T-cell (primary cell): ENCODE data around the gene PPP3R2. TPM values are rescaled to one million over a fixed set of nuclear protein-coding genes. Genes with fewer than 3 reads are reported as not detected.

Experiments
- ATAC-seq, 4 experiments: fragments of 200-7000 bp in 3 of 4; fragments of 150-1000 bp in 1 of 4; cut with Tn5 transposase; replicated peaks in 1 of 4; 1 replicate in 3 of 4; 2 replicates in 1 of 4; pipeline ENCODE4 v1.10.0; 2021; ENCODE audit warnings: moderate library complexity in 3 of 4, mild to moderate bottlenecking in 2 of 4, moderate number of reproducible peaks in 1 of 4
- CTCF ChIA-PET, 2 donors: fragments of 300-600 bp; sonication (Branson Sonifier 250); formaldehyde crosslinking; loops; one replicate each; lab custom pipeline; 2022; ENCODE audit warnings: antibody characterized with exemption in 2 of 2; lab: Charles Lee
- POLR2A ChIA-PET, 2 donors: fragments of 300-600 bp; sonication (Branson Sonifier 250); formaldehyde crosslinking; loops; one replicate each; lab custom pipeline; 2022; ENCODE audit warnings: antibody characterized with exemption in 2 of 2; lab: Charles Lee
- DNase-seq, 35 experiments: peaks; one replicate each; pipeline versions ENCODE4 v3.0.0 to v3.0.0-alpha.2; 2013 to 2023
- H3K27ac ChIP-seq: one replicate; pipeline ENCODE4 v1.5.1; 2013; ENCODE audit warnings: low read length
- H3K27me3 ChIP-seq, 2 experiments: replicated peaks in 1 of 2; 1 replicate in 1 of 2; 2 replicates in 1 of 2; pipeline versions ENCODE4 v1.6.1 to v1.7.0; 2013; ENCODE audit warnings: low read length in 1 of 2, mixed read lengths in 1 of 2; ENCODE audit not compliant: control insufficient read depth in 2 of 2, insufficient read depth in 2 of 2; ENCODE audit errors: extremely low read depth in 1 of 2
- H3K36me3 ChIP-seq, 2 donors: 1 replicate in 1 of 2; 2 replicates in 1 of 2; pipeline versions ENCODE4 v1.6.1 to v1.7.0; 2013; ENCODE audit warnings: low read length in 1 of 2; ENCODE audit not compliant: control insufficient read depth in 2 of 2, insufficient read depth in 1 of 2; ENCODE audit errors: extremely low read depth in 1 of 2
- H3K4me1 ChIP-seq, 2 experiments: 1 replicate in 1 of 2; 2 replicates in 1 of 2; pipeline versions ENCODE4 v1.6.1 to v1.7.0; 2013; ENCODE audit warnings: low read length in 2 of 2, mixed read lengths in 1 of 2; ENCODE audit not compliant: insufficient read depth in 2 of 2, control insufficient read depth in 1 of 2; ENCODE audit errors: extremely low read depth in 1 of 2
- H3K4me3 ChIP-seq, 2 donors: 1 replicate in 1 of 2; 2 replicates in 1 of 2; pipeline versions ENCODE4 v1.5.1 to v1.7.0; 2013; ENCODE audit warnings: mild to moderate bottlenecking in 2 of 2, low read length in 1 of 2, moderate library complexity in 1 of 2; ENCODE audit not compliant: control insufficient read depth in 1 of 2; ENCODE audit errors: extremely low read depth in 1 of 2
- H3K9me3 ChIP-seq: 2 replicates; pipeline ENCODE4 v1.7.0; 2013
- H3K27ac Mint-ChIP-seq, 2 donors: one replicate each; pipeline ENCODE4 v1.8.0; 2020 to 2021; ENCODE audit warnings: mild to moderate bottlenecking in 2 of 2, mixed read lengths in 2 of 2
- H3K27me3 Mint-ChIP-seq, 2 donors: one replicate each; pipeline ENCODE4 v1.8.0; 2021 to 2022; ENCODE audit warnings: mixed read lengths in 2 of 2
- H3K36me3 Mint-ChIP-seq: one replicate; pipeline ENCODE4 v1.8.0; 2021; ENCODE audit warnings: mixed read lengths
- H3K4me1 Mint-ChIP-seq, 3 donors: one replicate each; pipeline ENCODE4 v1.8.0; 2020 to 2022; ENCODE audit warnings: mixed read lengths in 3 of 3, mild to moderate bottlenecking in 1 of 3
- H3K4me3 Mint-ChIP-seq, 3 donors: one replicate each; pipeline ENCODE4 v1.8.0; 2020 to 2022; ENCODE audit warnings: mild to moderate bottlenecking in 3 of 3, mixed read lengths in 3 of 3, moderate library complexity in 3 of 3
- H3K9me3 Mint-ChIP-seq, 3 donors: one replicate each; pipeline ENCODE4 v1.8.0; 2020 to 2022; ENCODE audit warnings: mixed read lengths in 3 of 3
- WGBS: methylation state at CpG from one replicate; pipeline ENCODE4 v1.1.5; 2013; ENCODE audit warnings: missing lambda C conversion rate; ENCODE audit not compliant: insufficient coverage; 5-methylcytosine and 5-hydroxymethylcytosine counted together
- total RNA-seq, 35 experiments: library from RNA in 6 of 35; stranded (reverse) in 6 of 35; fragments of 120-200 nt in 1 of 35; gene quantifications; one replicate each; pipeline versions ENCODE4 v1.2.1 to v1.2.4 and lab custom pipeline; 2013 to 2026

The PPP3R2 gene
- total RNA-seq, 5 donors from 2014 or later (not counting 1 experiment from before 2014, with no cell fraction given): not detected

DNA sequence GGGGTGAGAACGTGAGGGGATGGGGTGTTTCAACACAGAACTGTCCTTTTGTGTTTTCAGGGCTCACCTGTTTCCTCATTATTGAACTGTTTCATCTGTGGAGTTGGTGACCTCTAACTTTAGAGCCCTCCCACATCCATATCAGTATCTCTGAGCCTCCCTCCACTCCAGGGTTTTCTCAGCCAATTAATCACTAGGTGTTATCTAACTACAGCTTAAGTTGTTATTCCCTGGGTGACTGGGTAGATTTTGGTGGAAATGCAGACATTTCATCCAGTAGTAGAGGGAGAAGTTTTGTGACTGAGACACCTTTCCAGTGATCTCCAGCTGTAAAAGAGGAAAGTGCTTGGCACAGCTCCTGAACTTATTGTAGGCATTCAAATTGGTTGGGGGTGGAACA, 23.7 kb downstream of the PPP3R2 start:
- Histone ChIP-seq H3K4me1 (peaks cover 51 to 57% of the 10 kb centered on the region in 2 experiments), H3K4me3 (no peak overlapping the region), H3K27ac (peak overlapping the region; percentile 39), H3K36me3 (peaks cover 0 to 5% of the 10 kb centered on the region in 2 donors), H3K9me3 (no peaks in the 10 kb centered on the region), H3K27me3 (no peaks in the 10 kb centered on the region)
- peaks cover 80 to 90% (median 85%) of the 10 kb centered on the region in 3 donors for H3K4me1 Mint-ChIP-seq
- DNase-seq: no peak
- CTCF ChIA-PET: interaction anchor here (1.3 to 1.7 kb wide), 2 partner anchors 31 to 39 kb away, joined by 3 to 6 read pairs; no protein-coding TSS in a partner anchor
- ATAC-seq: no peak
- no CpG with 5 or more reads among the region's 1 CpG for WGBS
- no peaks in the 10 kb centered on the region for H3K9me3 Mint-ChIP-seq
- peak overlapping the region; percentile 93 to 94 for H3K27ac Mint-ChIP-seq
- peaks cover 3% of the 10 kb centered on the region for H3K36me3 Mint-ChIP-seq
- no peaks in the 10 kb centered on the region for H3K27me3 Mint-ChIP-seq
- peak overlapping the region in 2 of 3 donors; percentile 25 to 73 for H3K4me3 Mint-ChIP-seq
- POLR2A ChIA-PET: interaction anchor here in 1 of 2 donors (0.5 kb wide), 1 partner anchor 44 kb away, joined by 4 read pairs; no protein-coding TSS in a partner anchor

DNA sequence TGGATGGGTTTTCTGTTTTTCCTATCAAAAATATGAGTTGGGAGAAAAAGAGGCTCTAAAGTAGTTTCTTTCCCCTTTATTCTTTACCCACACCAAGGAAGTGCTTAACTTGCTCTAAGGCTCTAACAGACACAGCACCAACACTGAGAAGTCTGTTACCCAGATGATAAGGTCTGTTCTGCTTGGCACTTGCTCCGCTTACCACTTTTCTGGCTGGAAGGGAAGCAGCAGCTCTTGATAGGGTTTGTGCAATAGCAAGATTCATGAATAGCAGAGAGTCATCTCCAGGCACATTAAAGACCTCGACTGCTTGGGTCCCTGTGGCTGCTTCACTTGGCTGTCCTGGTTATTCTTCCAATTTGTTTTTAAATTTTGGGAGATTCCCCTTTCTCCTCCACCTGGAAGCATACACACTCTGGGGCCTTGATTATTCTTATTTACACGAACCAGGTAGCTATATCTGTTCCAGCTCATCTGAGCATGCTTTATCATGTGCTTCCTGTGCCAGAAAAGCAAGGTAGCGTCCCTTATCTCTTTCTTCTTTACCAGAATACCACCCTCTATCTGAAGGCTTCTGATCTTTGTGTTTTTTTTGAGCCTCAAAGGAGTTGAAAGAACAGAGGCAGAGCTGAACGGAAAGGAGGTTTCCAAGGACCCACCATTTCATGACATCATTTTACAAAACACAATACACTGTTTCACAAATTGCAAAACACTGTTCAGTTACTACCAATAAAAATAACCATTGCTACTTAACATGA, 24.8 kb downstream of the PPP3R2 start:
- H3K4me3 Mint-ChIP-seq: peak overlapping the region; percentile 32 to 73 (median 40)
- ChIA-PET POLR2A (interaction anchor here (0.6 to 1.1 kb wide), 2 partner anchors 171 to 1748 kb away, joined by 3 to 6 read pairs; partner anchors contain the start of genes MRPL50 (in 1 of the 2), NR4A3 (in 1 of the 2) and ZNF189 (in 1 of the 2)), CTCF (interaction anchor here (0.7 to 1.7 kb wide), 5 partner anchors 8 to 72 kb away, joined by 3 to 6 read pairs (median 3); no protein-coding TSS in a partner anchor)
- DNase-seq (peak in 21 of 35 experiments; percentile 4 to 73 (median 28)), ATAC-seq (peak; percentile 86 to 94 (median 88))
- peaks cover 77 to 88% (median 78%) of the 10 kb centered on the region in 3 donors for H3K4me1 Mint-ChIP-seq
- 46% methylated on average over 2 of the region's 5 CpGs for WGBS
- H3K27me3 ChIP-seq: no peaks in the 10 kb centered on the region
- no peak overlapping the region for H3K4me3 ChIP-seq
- H3K27ac ChIP-seq: peak overlapping the region; percentile 39
- peak overlapping the region; percentile 93 to 94 for H3K27ac Mint-ChIP-seq
- peaks cover 0 to 11% of the 10 kb centered on the region in 2 donors for H3K36me3 ChIP-seq
- no peaks in the 10 kb centered on the region for H3K9me3 ChIP-seq
- H3K9me3 Mint-ChIP-seq: no peaks in the 10 kb centered on the region
- H3K36me3 Mint-ChIP-seq: peaks cover 10% of the 10 kb centered on the region
- H3K27me3 Mint-ChIP-seq: no peaks in the 10 kb centered on the region
- H3K4me1 ChIP-seq: peaks cover 51 to 57% of the 10 kb centered on the region in 2 experiments

DNA sequence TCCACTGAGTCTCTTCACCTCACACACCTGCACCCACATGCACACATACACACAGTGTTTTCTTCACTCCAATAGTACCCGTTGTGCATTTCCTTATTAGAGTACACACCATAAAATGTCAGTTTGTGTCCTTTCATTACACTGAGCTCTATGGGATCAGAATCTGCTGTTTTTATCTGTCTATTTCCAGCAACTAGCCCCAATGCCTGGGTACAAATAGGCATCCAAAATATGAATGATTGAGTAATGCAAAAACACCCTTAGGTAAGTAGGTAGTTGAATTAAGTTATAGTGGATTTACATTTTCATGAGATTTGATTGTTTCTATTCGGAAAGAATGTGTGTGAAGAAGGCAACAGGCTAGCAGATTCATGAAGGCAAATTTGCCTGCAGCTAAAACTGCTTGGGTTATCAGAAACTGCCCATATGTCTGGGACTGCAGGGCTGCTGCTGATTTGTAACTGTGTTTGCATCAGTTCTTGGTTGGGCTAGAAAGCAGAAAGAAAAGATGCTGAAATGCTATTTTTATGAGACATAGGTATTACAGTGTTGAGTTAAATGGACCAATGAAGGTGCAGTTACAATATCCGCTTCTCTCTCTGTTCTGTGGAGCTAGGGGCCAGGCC, 26.9 kb downstream of the PPP3R2 start:
- Histone ChIP-seq H3K27ac (no peak overlapping the region), H3K4me1 (peaks cover 37 to 43% of the 10 kb centered on the region in 2 experiments), H3K27me3 (no peaks in the 10 kb centered on the region), H3K36me3 (peaks cover 7 to 24% of the 10 kb centered on the region in 2 donors), H3K4me3 (no peak overlapping the region), H3K9me3 (no peaks in the 10 kb centered on the region)
- Mint-ChIP-seq H3K36me3 (peaks cover 24% of the 10 kb centered on the region), H3K27me3 (no peaks in the 10 kb centered on the region), H3K9me3 (no peaks in the 10 kb centered on the region), H3K27ac (peak overlapping the region; percentile 68 to 71), H3K4me3 (peak overlapping the region in 1 of 3 donors; percentile 26), H3K4me1 (peaks cover 56 to 67% (median 57%) of the 10 kb centered on the region in 3 donors)
- ATAC-seq: no peak
- CTCF ChIA-PET: interaction anchor here (0.8 to 1.0 kb wide), 6 partner anchors 9 to 35 kb away, joined by 4 to 5 read pairs (median 4); no protein-coding TSS in a partner anchor
- WGBS: 93% methylated on average over 3 of the region's 3 CpGs
- POLR2A ChIA-PET: interaction anchor here in 1 of 2 donors (0.7 kb wide), 1 partner anchor 14 kb away, joined by 3 read pairs; no protein-coding TSS in a partner anchor
- DNase-seq: no peak

DNA sequence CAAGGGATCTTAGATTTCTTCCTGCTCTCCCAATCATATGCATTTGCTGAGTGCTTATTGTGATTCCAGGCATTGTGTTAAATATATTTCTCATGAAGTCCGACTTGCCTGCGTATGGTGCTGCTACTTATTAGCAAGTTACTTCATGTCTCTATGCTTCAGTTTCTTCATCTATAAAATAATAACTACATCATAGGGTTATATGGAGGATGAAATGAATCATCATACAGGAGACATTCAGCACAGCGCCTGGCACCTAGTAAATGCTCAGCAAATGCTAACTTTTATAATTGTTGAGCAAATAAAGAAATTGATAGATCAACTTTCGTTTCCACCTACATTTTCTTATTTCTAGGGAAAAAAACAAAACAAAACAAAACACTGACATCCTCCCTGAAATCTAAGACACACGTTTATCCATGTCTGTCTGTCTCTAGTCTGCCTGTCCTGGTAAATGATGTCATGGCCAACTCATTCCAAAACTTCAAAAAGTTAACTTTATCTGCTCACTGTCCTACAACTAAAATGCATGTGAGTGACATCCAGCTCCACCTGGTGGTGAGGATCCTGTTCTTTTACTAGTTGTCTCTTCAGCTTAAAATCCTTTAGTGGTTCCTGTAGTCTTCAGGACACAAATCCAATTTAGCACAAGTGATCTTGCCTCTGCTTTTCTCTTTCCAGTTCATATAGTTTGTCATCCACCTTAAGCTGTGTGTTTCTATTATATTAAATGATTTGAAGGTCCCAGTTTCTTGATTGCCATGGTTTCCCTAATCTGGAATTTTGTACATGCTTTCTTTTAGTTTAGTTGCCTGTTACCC, 27.7 kb downstream of the PPP3R2 start:
- WGBS: 75% methylated on average over 2 of the region's 5 CpGs
- Histone ChIP-seq H3K4me3 (no peak overlapping the region), H3K27ac (no peak overlapping the region), H3K27me3 (no peaks in the 10 kb centered on the region), H3K4me1 (peaks cover 30 to 35% of the 10 kb centered on the region in 2 experiments), H3K36me3 (peaks cover 7 to 31% of the 10 kb centered on the region in 2 donors), H3K9me3 (no peaks in the 10 kb centered on the region)
- ATAC-seq: no peak
- Mint-ChIP-seq H3K4me3 (peak overlapping the region in 1 of 3 donors; percentile 26), H3K27me3 (no peaks in the 10 kb centered on the region), H3K9me3 (no peaks in the 10 kb centered on the region), H3K36me3 (peaks cover 31% of the 10 kb centered on the region), H3K27ac (peak overlapping the region; percentile 68 to 71), H3K4me1 (peaks cover 50 to 62% (median 55%) of the 10 kb centered on the region in 3 donors)
- DNase-seq: peak in 24 of 35 experiments; percentile 8 to 61 (median 28)
- ChIA-PET POLR2A (no interaction called here), CTCF (interaction anchor here (0.8 to 1.1 kb wide), 6 partner anchors 10 to 35 kb away, joined by 4 to 5 read pairs (median 4); no protein-coding TSS in a partner anchor)

DNA sequence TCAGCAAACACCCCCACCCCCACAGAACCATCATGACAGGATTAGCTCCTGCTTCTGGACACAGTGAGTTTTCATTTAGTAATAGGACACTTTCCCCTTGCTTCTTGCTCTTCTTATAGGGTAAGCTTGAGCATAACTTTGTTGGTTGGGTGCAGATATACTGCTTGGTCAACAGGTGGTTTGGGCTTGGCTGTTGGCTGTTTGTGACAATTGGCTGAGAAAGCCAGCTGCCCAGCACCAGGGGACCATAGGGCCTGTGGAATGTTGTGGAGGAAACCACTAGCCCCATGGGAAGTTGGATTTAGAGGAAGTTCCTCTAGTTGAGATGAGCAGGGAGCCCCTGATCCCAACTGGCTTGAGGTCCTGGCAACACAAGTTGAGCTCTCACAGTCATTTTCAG, 30.5 kb downstream of the PPP3R2 start:
- no peak for DNase-seq
- H3K9me3 ChIP-seq: no peaks in the 10 kb centered on the region
- ChIA-PET POLR2A (interaction anchor here in 1 of 2 donors (0.6 kb wide), 2 partner anchors 21 to 29 kb away, joined by 8 to 9 read pairs; no protein-coding TSS in a partner anchor), CTCF (interaction anchor here in 1 of 2 donors (1.1 kb wide), 1 partner anchor 9 kb away, joined by 5 read pairs; no protein-coding TSS in a partner anchor)
- H3K4me1 Mint-ChIP-seq: peaks cover 42 to 51% (median 46%) of the 10 kb centered on the region in 3 donors
- H3K4me1 ChIP-seq: peaks cover 6 to 7% of the 10 kb centered on the region in 2 experiments
- ATAC-seq: no peak
- H3K27ac Mint-ChIP-seq: no peak overlapping the region
- no peaks in the 10 kb centered on the region for H3K27me3 ChIP-seq
- no peak overlapping the region for H3K27ac ChIP-seq
- H3K36me3 ChIP-seq: peaks cover 7 to 56% of the 10 kb centered on the region in 2 donors
- peaks cover 56% of the 10 kb centered on the region for H3K36me3 Mint-ChIP-seq
- H3K4me3 Mint-ChIP-seq: no peak overlapping the region
- H3K9me3 Mint-ChIP-seq: peaks cover 0 to under 1% (median 0%) of the 10 kb centered on the region in 3 donors
- H3K4me3 ChIP-seq: no peak overlapping the region
- H3K27me3 Mint-ChIP-seq: no peaks in the 10 kb centered on the region
